IMR-90 (cell line): ENCODE data around the gene NRDC.

Experiments
- BHLHE40 ChIP-seq: fragments of 150-350 bp; IDR thresholded peaks from 2 replicates; pipeline ENCODE4 v1.6.1; 2016; ENCODE audit warnings: mild to moderate bottlenecking, low read depth, low read length
- CTCF ChIP-seq: conservative IDR thresholded peaks from 2 replicates; pipeline ENCODE4 v1.5.1; 2012; ENCODE audit warnings: mild to moderate bottlenecking, low read depth, low read length, improper control_type of control experiment
- POLR2A ChIP-seq: IDR thresholded peaks from 2 replicates; pipeline ENCODE4 v1.6.1; 2012; ENCODE audit warnings: mild to moderate bottlenecking, low read depth, low read length

GRCh38 chr1:51792864-51793263, 85.7 kb downstream of the NRDC start:
- TF ChIP-seq CTCF: no peak; the same call in 1 of the 2 replicates
- TF ChIP-seq BHLHE40: no peak
- no peak for TF ChIP-seq POLR2A
